Suprapubic skin (tissue), 4 donors: ENCODE results near the gene SLC34A1. TPM values are rescaled to one million over a fixed set of nuclear protein-coding genes. Genes with fewer than 3 reads are reported as not detected.

Source experiments
- DNase-seq, 2 donors: peaks; one replicate each; pipeline ENCODE4 v3.0.0-alpha.2; 2019; ENCODE audit warnings: low spot score in 2 of 2
- H3K27ac ChIP-seq: fragments of 200-600 bp; sonication (generic); one replicate; pipeline ENCODE4 v1.5.1; 2019
- H3K27me3 ChIP-seq: fragments of 200-600 bp; sonication (generic); one replicate; pipeline ENCODE4 v1.5.1; 2019
- H3K36me3 ChIP-seq: fragments of 200-600 bp; sonication (generic); one replicate; pipeline ENCODE4 v1.5.1; 2019
- H3K4me1 ChIP-seq: fragments of 200-600 bp; sonication (generic); one replicate; pipeline ENCODE4 v1.5.1; 2019
- H3K4me3 ChIP-seq: fragments of 200-600 bp; sonication (generic); one replicate; pipeline ENCODE4 v1.5.1; 2019; ENCODE audit warnings: mild to moderate bottlenecking
- H3K9me3 ChIP-seq: fragments of 200-600 bp; sonication (generic); one replicate; pipeline ENCODE4 v1.5.1; 2019
- EP300 ChIP-seq: sonication (generic); formaldehyde crosslinking; IDR thresholded peaks from one replicate; pipeline ENCODE4 v1.6.1; 2017; ENCODE audit warnings: antibody characterized with exemption
- POLR2A ChIP-seq, 2 donors: fragments of 450-650 bp; IDR thresholded peaks; one replicate each; pipeline ENCODE4 v1.6.1; 2017; ENCODE audit warnings: antibody characterized with exemption in 2 of 2, mild to moderate bottlenecking in 2 of 2, moderate library complexity in 2 of 2
- POLR2AphosphoS5 ChIP-seq, 3 donors: sonication (generic); formaldehyde crosslinking; IDR thresholded peaks; one replicate each; pipeline ENCODE4 v1.6.1; 2017; ENCODE audit warnings: antibody characterized with exemption in 3 of 3
- WGBS: methylation state at CpG from one replicate; pipeline ENCODE4 v1.1.5; 2018; 5-methylcytosine and 5-hydroxymethylcytosine counted together
- total RNA-seq, 4 donors: library from RNA; depleted of rRNA; stranded (reverse); fragments of >200 nt; gene quantifications; one replicate each; pipeline ENCODE4 v1.1.0, GENCODE V29; 2016
- TF ChIP-seq, protein P1 (sequence below), 2 donors: fragments of 200-600 bp in 1 of 2; fragments of 450-650 bp in 1 of 2; sonication (generic) in 1 of 2; IDR thresholded peaks; one replicate each; pipeline ENCODE4 v1.5.1; 2016 to 2019; ENCODE audit warnings: antibody characterized with exemption in 2 of 2, mild to moderate bottlenecking in 1 of 2, moderate library complexity in 1 of 2

Gene SLC34A1
- total RNA-seq, 4 donors from 2014 or later: 0.29 TPM; not detected in 3

DNA sequence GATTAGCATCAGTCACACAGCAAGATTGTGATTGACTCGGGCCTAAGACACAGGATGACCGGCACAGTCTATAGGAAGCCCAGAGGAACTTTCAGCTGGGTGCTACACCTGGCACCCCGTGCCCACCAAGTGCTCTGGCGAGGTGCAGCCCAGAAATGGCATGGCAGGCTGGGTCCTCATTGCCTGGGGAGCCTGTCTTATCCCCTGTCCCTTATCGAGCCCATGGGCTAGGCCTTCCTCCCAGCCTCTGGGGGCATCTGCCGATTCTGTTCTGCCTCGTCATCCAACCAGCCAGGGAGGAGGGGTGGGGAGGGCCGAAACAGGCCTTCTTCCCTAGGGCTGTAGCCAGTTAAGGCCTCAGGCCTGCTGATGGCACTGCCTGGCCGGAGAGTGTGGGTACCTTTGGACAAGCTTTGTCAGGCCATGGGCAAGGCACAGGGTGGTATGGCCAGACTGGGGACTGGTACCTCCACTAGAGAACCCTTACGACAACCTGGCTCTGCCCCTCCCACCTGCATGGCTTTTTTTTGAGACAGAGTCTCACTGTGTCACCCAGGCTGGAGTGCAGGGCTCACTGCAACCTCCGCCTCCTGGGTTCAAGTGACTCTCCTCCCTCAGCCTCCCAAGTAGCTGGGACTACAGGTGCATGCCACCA, 43.8 kb downstream of the SLC34A1 start:
- Histone ChIP-seq H3K4me1 (peaks cover 70% of the 10 kb centered on the region), H3K4me3 (peak overlapping the region; percentile 87), H3K27me3 (no peaks in the 10 kb centered on the region), H3K36me3 (peaks cover 15% of the 10 kb centered on the region), H3K9me3 (no peaks in the 10 kb centered on the region), H3K27ac (no peak overlapping the region)
- TF ChIP-seq EP300: no peak
- TF ChIP-seq, protein P1, sequence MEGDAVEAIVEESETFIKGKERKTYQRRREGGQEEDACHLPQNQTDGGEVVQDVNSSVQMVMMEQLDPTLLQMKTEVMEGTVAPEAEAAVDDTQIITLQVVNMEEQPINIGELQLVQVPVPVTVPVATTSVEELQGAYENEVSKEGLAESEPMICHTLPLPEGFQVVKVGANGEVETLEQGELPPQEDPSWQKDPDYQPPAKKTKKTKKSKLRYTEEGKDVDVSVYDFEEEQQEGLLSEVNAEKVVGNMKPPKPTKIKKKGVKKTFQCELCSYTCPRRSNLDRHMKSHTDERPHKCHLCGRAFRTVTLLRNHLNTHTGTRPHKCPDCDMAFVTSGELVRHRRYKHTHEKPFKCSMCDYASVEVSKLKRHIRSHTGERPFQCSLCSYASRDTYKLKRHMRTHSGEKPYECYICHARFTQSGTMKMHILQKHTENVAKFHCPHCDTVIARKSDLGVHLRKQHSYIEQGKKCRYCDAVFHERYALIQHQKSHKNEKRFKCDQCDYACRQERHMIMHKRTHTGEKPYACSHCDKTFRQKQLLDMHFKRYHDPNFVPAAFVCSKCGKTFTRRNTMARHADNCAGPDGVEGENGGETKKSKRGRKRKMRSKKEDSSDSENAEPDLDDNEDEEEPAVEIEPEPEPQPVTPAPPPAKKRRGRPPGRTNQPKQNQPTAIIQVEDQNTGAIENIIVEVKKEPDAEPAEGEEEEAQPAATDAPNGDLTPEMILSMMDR (IDR thresholded peaks at IDR 0.05): no peak
- TF ChIP-seq POLR2AphosphoS5 (IDR thresholded peaks at IDR 0.05): no peak
- TF ChIP-seq POLR2A (IDR thresholded peaks at IDR 0.05): no peak
- DNase-seq: no peak
- 60% methylated on average over 10 of the region's 11 CpGs for WGBS

DNA sequence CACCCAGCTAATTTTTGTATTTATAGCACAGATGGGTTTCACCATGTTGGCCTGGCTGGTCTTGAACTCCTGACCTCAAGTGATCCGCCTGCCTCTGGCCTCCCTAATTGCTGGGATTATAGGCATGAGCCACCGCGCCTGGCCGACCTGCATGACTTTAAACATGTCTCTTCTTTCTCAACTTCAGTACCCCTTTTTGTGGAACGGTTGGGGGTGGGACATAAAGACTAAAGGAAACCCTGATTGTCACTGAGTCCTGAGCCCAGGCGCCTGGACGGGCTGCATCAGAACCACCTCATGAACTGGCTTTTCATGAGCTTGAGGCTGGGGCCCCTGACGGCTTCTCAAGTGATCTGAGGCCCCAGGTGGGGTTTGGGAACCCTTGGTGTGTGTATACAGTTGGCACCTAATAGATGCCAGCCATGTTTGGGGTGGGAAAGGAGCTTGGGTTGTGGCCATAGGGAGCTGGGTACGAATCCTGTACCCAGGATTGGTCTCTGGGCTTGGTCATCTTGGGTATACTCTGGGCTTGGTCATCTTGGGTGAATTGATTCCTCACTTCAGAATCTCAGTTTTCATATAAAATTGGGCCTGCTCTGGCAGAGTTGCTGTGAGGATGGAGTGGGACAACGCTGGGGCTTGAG, 44.5 kb downstream of the SLC34A1 start:
- 77% methylated on average over 10 of the region's 10 CpGs for WGBS
- TF ChIP-seq POLR2AphosphoS5 (IDR thresholded peaks at IDR 0.05): no peak
- no peak for TF ChIP-seq EP300
- TF ChIP-seq, protein P1 (IDR thresholded peaks at IDR 0.05): no peak
- no peak for TF ChIP-seq POLR2A (IDR thresholded peaks at IDR 0.05)
- Histone ChIP-seq H3K4me1 (peaks cover 76% of the 10 kb centered on the region), H3K27ac (no peak overlapping the region), H3K9me3 (no peaks in the 10 kb centered on the region), H3K4me3 (peak overlapping the region; percentile 87), H3K36me3 (peaks cover 22% of the 10 kb centered on the region), H3K27me3 (no peaks in the 10 kb centered on the region)
- DNase-seq: no peak

DNA sequence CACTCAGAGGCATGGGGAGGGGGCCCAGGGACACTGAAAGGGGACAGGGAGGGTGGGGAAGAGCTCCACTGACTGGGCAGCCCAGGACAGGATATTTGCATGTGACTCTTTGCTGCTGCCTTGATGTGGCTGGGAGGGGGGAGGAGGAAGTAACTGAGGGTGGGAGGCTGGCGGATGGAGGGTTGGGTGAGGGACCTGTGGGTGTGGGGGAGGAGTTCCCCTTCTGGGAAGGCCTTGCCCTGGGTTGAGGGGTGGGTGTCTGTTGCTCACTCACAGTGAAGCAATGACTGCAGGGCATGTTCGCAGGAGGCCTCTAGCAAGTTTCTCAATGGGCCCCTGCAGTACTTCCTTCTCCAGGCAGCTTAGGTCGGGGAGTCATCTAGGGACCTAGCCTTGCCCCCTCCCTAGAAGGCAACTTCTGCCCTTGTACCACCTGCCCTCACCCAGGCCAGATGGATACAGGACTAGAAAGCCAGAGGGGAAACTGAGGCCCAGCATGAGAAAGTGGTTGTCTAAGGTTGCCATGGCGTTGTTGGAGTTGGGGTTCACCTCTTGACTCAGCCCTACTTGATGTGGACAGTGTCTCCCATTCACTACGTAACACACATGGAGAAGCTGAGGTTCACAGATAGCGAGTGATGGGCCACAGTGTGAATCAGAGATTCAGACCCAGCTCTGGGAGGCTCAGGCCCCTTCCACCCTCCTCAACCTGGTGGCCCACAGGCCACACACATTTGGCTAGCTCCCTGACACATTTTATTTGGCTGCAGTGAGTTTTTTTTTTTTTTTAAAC, 45.2 kb downstream of the SLC34A1 start:
- Histone ChIP-seq H3K36me3 (peaks cover 28% of the 10 kb centered on the region), H3K27ac (peak overlapping the region; percentile 16), H3K4me1 (peaks cover 83% of the 10 kb centered on the region), H3K4me3 (no peak overlapping the region), H3K9me3 (no peaks in the 10 kb centered on the region), H3K27me3 (no peaks in the 10 kb centered on the region)
- peak in 1 of 2 donors; percentile 83 for DNase-seq
- TF ChIP-seq, protein P1 (IDR thresholded peaks at IDR 0.05): no peak
- TF ChIP-seq POLR2A (IDR thresholded peaks at IDR 0.05) (no peak), EP300 (no peak)
- 65% methylated on average over 2 of the region's 6 CpGs for WGBS

DNA sequence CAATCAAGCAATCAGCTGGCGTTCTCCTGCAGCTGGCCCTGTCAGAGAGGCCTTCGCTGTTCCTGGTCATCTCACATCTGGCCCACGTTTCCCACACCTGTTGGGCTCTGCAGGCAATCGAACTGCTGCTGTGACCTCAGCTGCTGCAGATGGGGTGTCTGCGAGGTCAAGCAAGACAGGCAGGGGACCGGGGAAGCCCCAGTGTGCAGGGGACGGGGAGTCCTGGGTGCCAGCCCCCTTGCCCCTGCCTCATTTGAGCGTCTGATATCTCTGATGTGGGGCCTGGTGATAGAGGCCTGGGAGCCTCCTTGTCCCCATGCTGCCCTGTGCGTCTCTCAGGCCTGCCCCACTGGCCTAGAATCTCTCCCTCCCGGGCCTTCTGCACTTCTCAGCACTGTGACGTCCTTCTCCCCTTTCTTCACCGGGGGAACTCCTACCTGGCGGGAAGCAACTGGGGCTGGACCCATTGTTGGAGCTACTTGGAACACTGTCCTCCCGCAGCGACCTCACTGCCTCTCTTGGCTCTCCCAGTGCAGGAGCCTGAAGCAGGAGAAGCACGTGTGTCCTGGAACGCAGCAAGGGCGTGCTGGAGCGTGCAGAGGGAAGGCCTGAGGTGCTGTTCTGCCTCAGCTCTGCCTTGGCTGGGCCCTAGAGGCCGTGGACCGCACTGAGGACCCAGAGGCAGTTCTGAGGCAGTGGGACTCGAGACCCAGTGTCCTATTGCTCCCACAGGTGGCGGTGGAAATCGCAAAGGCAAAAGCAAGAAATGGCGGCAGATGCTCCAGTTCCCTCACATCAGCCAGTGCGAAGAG, 46.1 kb downstream of the SLC34A1 start:
- no peak for DNase-seq

More for the DNA sequence above, 46.1 kb downstream of the SLC34A1 start:
- 75% methylated on average over 16 of the region's 26 CpGs for WGBS
- no peaks in the 10 kb centered on the region for H3K9me3 ChIP-seq
- H3K36me3 ChIP-seq: peaks cover 37% of the 10 kb centered on the region
- H3K27ac ChIP-seq: peak overlapping the region; percentile 16
- TF ChIP-seq POLR2AphosphoS5 (IDR thresholded peaks at IDR 0.05) (no peak), POLR2A (IDR thresholded peaks at IDR 0.05) (no peak), EP300 (no peak)
- TF ChIP-seq, protein P1 (IDR thresholded peaks at IDR 0.05): no peak
- H3K27me3 ChIP-seq: no peaks in the 10 kb centered on the region
- H3K4me3 ChIP-seq: no peak overlapping the region
- peaks cover 81% of the 10 kb centered on the region for H3K4me1 ChIP-seq
